RWPE2 (cell line): Measurements from ENCODE around the gene TENT4A.

Source experiments
- ATAC-seq: fragments of 200-7000 bp; cut with Tn5 transposase; 3 replicates; pipeline ENCODE4 v1.9.1; 2021; ENCODE audit warnings: low read depth
- DNase-seq: peaks from one replicate; pipeline ENCODE4 v3.0.0-alpha.2; 2020; ENCODE audit warnings: low spot score
- H3K27ac ChIP-seq: fragments of 450-650 bp; 2 replicates; pipeline ENCODE4 v1.5.1; 2017; ENCODE audit warnings: mild to moderate bottlenecking; ENCODE audit not compliant: poor library complexity, severe bottlenecking
- H3K27me3 ChIP-seq: fragments of 250-450 bp; sonication (Bioruptor Pico); 2 replicates; pipeline ENCODE4 v1.5.1; 2021; ENCODE audit warnings: mild to moderate bottlenecking, moderate library complexity; ENCODE audit not compliant: insufficient read depth, poor library complexity, severe bottlenecking
- H3K36me3 ChIP-seq: fragments of 250-450 bp; sonication (Bioruptor Pico); 2 replicates; pipeline ENCODE4 v1.5.1; 2020; ENCODE audit warnings: low read depth, mild to moderate bottlenecking, moderate library complexity
- H3K4me1 ChIP-seq: fragments of 250-450 bp; sonication (Bioruptor Pico); 2 replicates; pipeline ENCODE4 v1.5.1; 2021; ENCODE audit warnings: mild to moderate bottlenecking, moderate library complexity; ENCODE audit not compliant: insufficient read depth, poor library complexity, severe bottlenecking
- H3K4me3 ChIP-seq: fragments of 250-450 bp; sonication (Bioruptor Pico); 2 replicates; pipeline ENCODE4 v1.5.1; 2021; ENCODE audit warnings: mild to moderate bottlenecking, moderate library complexity; ENCODE audit not compliant: severe bottlenecking
- H3K9me3 ChIP-seq: fragments of 250-450 bp; sonication (Bioruptor Pico); 2 replicates; pipeline ENCODE4 v1.5.1; 2021; ENCODE audit warnings: mild to moderate bottlenecking, moderate library complexity; ENCODE audit not compliant: severe bottlenecking
- TF ChIP-seq, protein P1 (sequence below): fragments of 450-650 bp; IDR thresholded peaks from one replicate; pipeline ENCODE4 v1.5.1; 2017; ENCODE audit warnings: mild to moderate bottlenecking, moderate library complexity; ENCODE audit not compliant: poor library complexity, severe bottlenecking

Gene TENT4A

DNA sequence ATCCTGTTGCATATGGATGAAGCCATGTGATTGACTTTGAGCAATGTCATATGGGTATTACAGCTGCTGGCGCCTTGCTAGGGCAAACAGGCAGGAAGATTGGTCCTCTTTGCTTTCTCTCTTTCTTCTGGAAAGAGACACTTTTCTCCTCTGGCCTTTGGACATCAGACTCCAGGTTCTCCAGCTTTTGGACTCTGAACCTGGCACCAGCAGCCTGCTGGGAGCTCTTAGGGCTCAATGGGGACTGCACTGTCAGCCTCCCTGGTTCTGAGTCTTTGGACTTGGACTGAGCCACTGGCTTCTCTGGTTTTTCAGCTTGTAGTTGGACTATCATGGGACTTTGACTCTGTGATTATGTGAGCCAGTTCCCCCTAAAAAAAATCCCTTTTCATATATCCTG is 34.8 kb upstream of the TENT4A start:
- Histone ChIP-seq H3K9me3 (no peaks in the 10 kb centered on the region), H3K4me1 (no peaks in the 10 kb centered on the region), H3K27me3 (no peaks in the 10 kb centered on the region), H3K36me3 (no peaks in the 10 kb centered on the region), H3K27ac (no peak overlapping the region), H3K4me3 (no peak overlapping the region)
- no peak for ATAC-seq
- TF ChIP-seq, protein P1, sequence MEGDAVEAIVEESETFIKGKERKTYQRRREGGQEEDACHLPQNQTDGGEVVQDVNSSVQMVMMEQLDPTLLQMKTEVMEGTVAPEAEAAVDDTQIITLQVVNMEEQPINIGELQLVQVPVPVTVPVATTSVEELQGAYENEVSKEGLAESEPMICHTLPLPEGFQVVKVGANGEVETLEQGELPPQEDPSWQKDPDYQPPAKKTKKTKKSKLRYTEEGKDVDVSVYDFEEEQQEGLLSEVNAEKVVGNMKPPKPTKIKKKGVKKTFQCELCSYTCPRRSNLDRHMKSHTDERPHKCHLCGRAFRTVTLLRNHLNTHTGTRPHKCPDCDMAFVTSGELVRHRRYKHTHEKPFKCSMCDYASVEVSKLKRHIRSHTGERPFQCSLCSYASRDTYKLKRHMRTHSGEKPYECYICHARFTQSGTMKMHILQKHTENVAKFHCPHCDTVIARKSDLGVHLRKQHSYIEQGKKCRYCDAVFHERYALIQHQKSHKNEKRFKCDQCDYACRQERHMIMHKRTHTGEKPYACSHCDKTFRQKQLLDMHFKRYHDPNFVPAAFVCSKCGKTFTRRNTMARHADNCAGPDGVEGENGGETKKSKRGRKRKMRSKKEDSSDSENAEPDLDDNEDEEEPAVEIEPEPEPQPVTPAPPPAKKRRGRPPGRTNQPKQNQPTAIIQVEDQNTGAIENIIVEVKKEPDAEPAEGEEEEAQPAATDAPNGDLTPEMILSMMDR = no peak
- no peak for DNase-seq

DNA sequence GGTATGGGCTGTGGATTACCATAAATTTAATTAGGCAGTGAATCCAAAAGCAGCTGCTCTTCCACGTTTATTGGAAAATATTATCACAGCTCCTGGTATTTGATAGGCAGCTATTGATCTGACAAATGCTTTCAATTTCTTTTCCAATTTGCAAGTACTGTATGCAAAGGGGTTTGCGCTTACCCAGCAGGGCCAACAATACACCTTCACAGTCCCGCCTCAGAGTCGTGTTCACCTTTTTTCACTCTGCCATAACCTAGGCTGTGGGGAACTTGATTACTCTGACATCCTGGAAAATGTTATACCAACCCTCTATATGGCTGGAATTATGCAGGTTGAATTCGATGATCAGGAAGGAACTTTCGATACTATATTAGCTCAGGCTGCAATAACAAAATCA is 32.3 kb upstream of the TENT4A start:
- no peak overlapping the region for H3K4me3 ChIP-seq
- ATAC-seq (no peak), DNase-seq (no peak)
- no peak overlapping the region for H3K27ac ChIP-seq
- H3K27me3 ChIP-seq = no peaks in the 10 kb centered on the region
- H3K9me3 ChIP-seq = no peaks in the 10 kb centered on the region
- TF ChIP-seq, protein P1 = no peak
- H3K4me1 ChIP-seq = no peaks in the 10 kb centered on the region
- no peaks in the 10 kb centered on the region for H3K36me3 ChIP-seq

DNA sequence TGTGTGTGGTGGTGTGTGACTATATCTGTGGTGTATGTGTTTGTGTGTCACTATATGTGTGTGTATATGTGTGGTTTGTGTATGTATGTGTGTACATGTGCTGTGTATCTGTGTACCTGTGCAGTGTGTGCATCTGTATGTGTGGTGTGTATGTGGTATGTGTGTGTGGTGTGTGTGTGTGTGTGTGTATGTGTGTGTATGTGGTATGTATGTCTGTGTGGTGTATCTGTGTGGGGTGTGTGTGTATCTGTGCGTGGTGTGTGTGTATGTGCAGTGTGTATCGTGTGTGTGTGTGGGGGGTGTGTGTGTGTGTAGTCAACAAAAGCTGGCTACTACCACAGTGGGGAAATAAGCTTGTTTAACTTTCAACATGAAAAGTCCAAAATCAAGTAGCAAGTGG is 31.6 kb upstream of the TENT4A start:
- H3K9me3 ChIP-seq = no peaks in the 10 kb centered on the region
- DNase-seq (no peak), ATAC-seq (no peak)
- no peaks in the 10 kb centered on the region for H3K4me1 ChIP-seq
- no peaks in the 10 kb centered on the region for H3K27me3 ChIP-seq
- no peak overlapping the region for H3K4me3 ChIP-seq
- TF ChIP-seq, protein P1 = no peak
- no peak overlapping the region for H3K27ac ChIP-seq
- H3K36me3 ChIP-seq = no peaks in the 10 kb centered on the region

DNA sequence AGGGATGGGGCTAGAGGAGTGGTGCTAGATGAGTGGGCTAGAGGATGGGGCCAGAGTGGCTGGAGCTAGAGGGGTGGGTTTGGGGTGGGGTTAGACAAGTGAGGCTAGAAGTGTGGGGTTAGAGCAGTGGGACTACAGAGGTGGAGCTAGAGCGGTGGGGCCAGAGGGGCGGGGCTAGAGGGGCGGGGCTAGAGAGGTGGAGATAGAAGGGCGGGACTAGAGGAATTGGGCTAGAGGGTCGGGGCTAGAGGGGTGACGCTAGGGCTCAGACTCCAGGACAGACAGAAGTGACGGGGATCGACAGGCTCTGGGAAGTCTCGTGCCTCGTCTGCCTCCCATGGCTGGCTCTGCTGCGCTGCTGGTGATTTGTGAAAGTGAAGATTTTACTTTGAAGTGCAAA is 31.0 kb upstream of the TENT4A start:
- no peak overlapping the region for H3K27ac ChIP-seq
- no peak for ATAC-seq
- TF ChIP-seq, protein P1 = no peak

DNA sequence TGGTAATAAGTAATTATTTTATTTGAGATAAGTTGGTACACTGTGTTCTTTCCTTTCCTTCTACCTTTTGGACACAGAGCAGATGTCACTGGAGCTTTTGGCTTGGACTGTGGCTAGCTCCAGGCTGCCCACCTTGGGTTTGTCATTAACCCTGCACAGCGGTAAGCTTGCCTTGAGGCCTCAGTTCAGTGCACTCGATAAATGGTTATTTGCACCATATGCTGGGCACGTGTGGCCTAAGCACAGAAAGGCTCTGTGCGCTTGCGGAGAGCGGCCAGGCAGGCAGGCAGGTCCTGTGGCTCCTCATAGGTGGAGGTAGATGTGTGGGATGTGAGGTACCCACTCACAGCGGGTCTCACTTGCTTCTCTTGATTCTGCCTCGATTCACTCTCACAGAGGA is 30.0 kb upstream of the TENT4A start:
- Histone ChIP-seq H3K27me3 (no peaks in the 10 kb centered on the region), H3K9me3 (no peaks in the 10 kb centered on the region), H3K36me3 (no peaks in the 10 kb centered on the region), H3K27ac (no peak overlapping the region), H3K4me3 (no peak overlapping the region), H3K4me1 (no peaks in the 10 kb centered on the region)
- TF ChIP-seq, protein P1 = no peak
- ATAC-seq (no peak), DNase-seq (no peak)

More for the DNA sequence above, 31.0 kb upstream of the TENT4A start:
- no peak for DNase-seq
- H3K27me3 ChIP-seq = no peaks in the 10 kb centered on the region
- no peaks in the 10 kb centered on the region for H3K36me3 ChIP-seq
- no peaks in the 10 kb centered on the region for H3K4me1 ChIP-seq
- no peaks in the 10 kb centered on the region for H3K9me3 ChIP-seq
- no peak overlapping the region for H3K4me3 ChIP-seq
